Trophoblast cell (in vitro differentiated cells and primary cell): ENCODE measurements around the gene DUSP14.

Experiments used
- DNase-seq, 2 donors: peaks; one replicate each; pipeline ENCODE4 v3.0.0-alpha.2; 2016
- H2AFZ ChIP-seq: 2 replicates; pipeline ENCODE4 v1.6.1; 2013; ENCODE audit warnings: low read length, moderate library complexity, mild to moderate bottlenecking; ENCODE audit not compliant: insufficient read depth, poor library complexity
- H2AK5ac ChIP-seq: 2 replicates; pipeline ENCODE4 v1.6.1; 2013; ENCODE audit warnings: mild to moderate bottlenecking, low read length
- H2BK120ac ChIP-seq: 2 replicates; pipeline ENCODE4 v1.6.1; 2013; ENCODE audit warnings: low read length, mild to moderate bottlenecking, moderate library complexity; ENCODE audit not compliant: insufficient read depth, poor library complexity
- H2BK12ac ChIP-seq: 2 replicates; pipeline ENCODE4 v1.6.1; 2013; ENCODE audit warnings: mild to moderate bottlenecking, low read length, moderate library complexity
- H2BK5ac ChIP-seq: 2 replicates; pipeline ENCODE4 v1.6.1; 2013; ENCODE audit warnings: low read length, low read depth, moderate library complexity, mild to moderate bottlenecking; ENCODE audit not compliant: poor library complexity
- H3K14ac ChIP-seq: 2 replicates; pipeline ENCODE4 v1.6.1; 2013; ENCODE audit warnings: mild to moderate bottlenecking, low read length
- H3K18ac ChIP-seq: 2 replicates; pipeline ENCODE4 v1.6.1; 2013; ENCODE audit warnings: mild to moderate bottlenecking, low read length
- H3K23ac ChIP-seq: 2 replicates; pipeline ENCODE4 v1.6.1; 2013; ENCODE audit warnings: low read length
- H3K27ac ChIP-seq: 2 replicates; pipeline ENCODE4 v1.5.1; 2013; ENCODE audit warnings: low read depth, mild to moderate bottlenecking, inconsistent platforms, low read length, moderate library complexity
- H3K27me3 ChIP-seq: 2 replicates; pipeline ENCODE4 v1.6.1; 2013; ENCODE audit warnings: inconsistent platforms, mild to moderate bottlenecking, low read length, moderate library complexity; ENCODE audit not compliant: insufficient read depth
- H3K36me3 ChIP-seq, 2 experiments: 1 replicate in 1 of 2; 2 replicates in 1 of 2; pipeline ENCODE4 v1.6.1; 2013; ENCODE audit warnings: low read length in 2 of 2, mild to moderate bottlenecking in 2 of 2, moderate library complexity in 1 of 2; ENCODE audit not compliant: insufficient read depth in 2 of 2, control insufficient read depth in 1 of 2
- H3K4ac ChIP-seq: 2 replicates; pipeline ENCODE4 v1.6.1; 2013; ENCODE audit warnings: low read depth, mild to moderate bottlenecking, low read length, moderate library complexity
- H3K4me1 ChIP-seq, 2 experiments: 1 replicate in 1 of 2; 2 replicates in 1 of 2; pipeline ENCODE4 v1.6.1; 2013; ENCODE audit warnings: low read length in 2 of 2, mild to moderate bottlenecking in 2 of 2, moderate library complexity in 1 of 2; ENCODE audit not compliant: insufficient read depth in 2 of 2, control insufficient read depth in 1 of 2
- H3K4me2 ChIP-seq: 2 replicates; pipeline ENCODE4 v1.6.1; 2013; ENCODE audit warnings: inconsistent platforms, mild to moderate bottlenecking, low read length, moderate library complexity
- H3K4me3 ChIP-seq: 2 replicates; pipeline ENCODE4 v1.5.1; 2013; ENCODE audit warnings: mild to moderate bottlenecking, low read depth, low read length, inconsistent platforms
- H3K79me1 ChIP-seq: one replicate; pipeline ENCODE4 v1.6.1; 2013; ENCODE audit warnings: low read length
- H3K79me2 ChIP-seq: 2 replicates; pipeline ENCODE4 v1.6.1; 2013; ENCODE audit warnings: low read length, mild to moderate bottlenecking; ENCODE audit not compliant: control insufficient read depth, insufficient read depth, poor library complexity
- H3K9ac ChIP-seq: 2 replicates; pipeline ENCODE4 v1.6.1; 2013; ENCODE audit warnings: mild to moderate bottlenecking, low read length
- H3K9me3 ChIP-seq: 2 replicates; pipeline ENCODE4 v1.6.1; 2013; ENCODE audit warnings: low read depth, mild to moderate bottlenecking, control low read depth, inconsistent platforms, low read length; ENCODE audit not compliant: insufficient read depth
- H4K12ac ChIP-seq: 2 replicates; pipeline ENCODE4 v1.6.1; 2013; ENCODE audit warnings: low read depth, mild to moderate bottlenecking, low read length, moderate library complexity
- H4K8ac ChIP-seq: 2 replicates; pipeline ENCODE4 v1.6.1; 2013; ENCODE audit warnings: low read depth, mild to moderate bottlenecking, low read length, moderate library complexity
- H4K91ac ChIP-seq: one replicate; pipeline ENCODE4 v1.6.1; 2013; ENCODE audit warnings: low read depth, mild to moderate bottlenecking, low read length, moderate library complexity
- WGBS: extraction: QIAGEN DNeasy Blood & Tissue Kit; methylation state at CpG from one replicate; pipeline ENCODE4 v1.1.7; 2013; ENCODE audit warnings: missing lambda C conversion rate; ENCODE audit not compliant: insufficient read length, insufficient coverage; ENCODE audit errors: extremely low coverage; 5-methylcytosine and 5-hydroxymethylcytosine counted together

Gene DUSP14

DNA sequence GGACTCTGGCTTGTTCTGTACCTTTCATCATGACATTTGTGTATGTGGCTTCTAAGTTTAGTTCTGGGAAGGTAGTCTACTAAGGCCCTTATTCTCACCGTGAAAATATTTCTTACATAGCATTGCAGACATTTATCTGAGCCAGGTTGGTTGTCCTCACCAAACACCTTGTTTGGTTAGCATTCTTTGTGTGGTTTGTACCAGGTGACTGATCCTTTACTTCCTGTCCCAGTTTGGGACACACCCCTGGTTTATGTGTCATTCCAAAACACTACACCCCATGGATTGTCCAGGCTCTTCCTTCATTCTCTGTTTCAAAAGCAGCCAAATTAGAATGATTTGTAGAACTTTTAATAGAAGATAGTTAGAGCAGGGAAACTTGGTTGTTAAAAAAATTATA is 23.2 kb upstream of the DUSP14 start:
- Histone ChIP-seq H4K8ac (no peak overlapping the region), H3K9ac (no peak overlapping the region), H2BK5ac (no peak overlapping the region), H3K9me3 (no peaks in the 10 kb centered on the region), H2AK5ac (no peak overlapping the region), H3K23ac (no peak overlapping the region), H3K27me3 (no peaks in the 10 kb centered on the region), H3K4me1 (no peaks in the 10 kb centered on the region), H3K14ac (no peak overlapping the region), H3K79me1 (no peaks in the 10 kb centered on the region), H2BK12ac (no peak overlapping the region), H3K4ac (no peak overlapping the region), H3K4me3 (no peak overlapping the region), H4K91ac (no peak overlapping the region), H3K18ac (no peak overlapping the region), H3K27ac (no peak overlapping the region), H3K36me3 (peaks cover 6 to 15% of the 10 kb centered on the region in 2 experiments), H4K12ac (no peak overlapping the region), H3K79me2 (no peaks in the 10 kb centered on the region), H3K4me2 (no peak overlapping the region), H2BK120ac (no peak overlapping the region), H2AFZ (no peak overlapping the region)
- WGBS = no CpG with 5 or more reads among the region's 1 CpG
- DNase-seq = peak; percentile 46 to 79

- H2AK5ac ChIP-seq = no peak overlapping the region
- H3K27me3 ChIP-seq = no peaks in the 10 kb centered on the region
- no peak overlapping the region for H4K91ac ChIP-seq
- H3K4me3 ChIP-seq = no peak overlapping the region
- H2AFZ ChIP-seq = no peak overlapping the region
- no peak overlapping the region for H3K18ac ChIP-seq
- no peak overlapping the region for H2BK5ac ChIP-seq
- H4K8ac ChIP-seq = no peak overlapping the region
- no peak overlapping the region for H3K4me2 ChIP-seq
- WGBS = no CpG with 5 or more reads among the region's 7 CpGs
- no peak overlapping the region for H3K27ac ChIP-seq
- no peak overlapping the region for H2BK12ac ChIP-seq
- peaks cover 0 to 2% of the 10 kb centered on the region in 2 experiments for H3K4me1 ChIP-seq
- no peak overlapping the region for H3K14ac ChIP-seq
- H3K79me1 ChIP-seq = no peaks in the 10 kb centered on the region
- H3K9ac ChIP-seq = no peak overlapping the region
- H3K4ac ChIP-seq = no peak overlapping the region
- peaks cover 7 to 25% of the 10 kb centered on the region in 2 experiments for H3K36me3 ChIP-seq
- no peaks in the 10 kb centered on the region for H3K79me2 ChIP-seq
- H3K9me3 ChIP-seq = no peaks in the 10 kb centered on the region
- no peak for DNase-seq
- no peak overlapping the region for H2BK120ac ChIP-seq
- H3K23ac ChIP-seq = no peak overlapping the region
- H4K12ac ChIP-seq = no peak overlapping the region
Observed at GRCh38 chr17:37470181-37470580, 19.5 kb upstream of the DUSP14 start.

GRCh38 chr17:37475731-37476420 is 13.8 kb upstream of the DUSP14 start:
- H4K12ac ChIP-seq = no peak overlapping the region
- peak overlapping the region; percentile 75 for H2BK5ac ChIP-seq
- no peaks in the 10 kb centered on the region for H3K27me3 ChIP-seq
- H3K27ac ChIP-seq = peak overlapping the region; percentile 70
- H2BK120ac ChIP-seq = peak overlapping the region; percentile 46
- no peaks in the 10 kb centered on the region for H3K79me2 ChIP-seq
- H3K4me3 ChIP-seq = no peak overlapping the region
- H3K18ac ChIP-seq = no peak overlapping the region
- H3K4me2 ChIP-seq = no peak overlapping the region
- H2AFZ ChIP-seq = no peak overlapping the region
- peak overlapping the region; percentile 66 for H4K91ac ChIP-seq
- H3K36me3 ChIP-seq = peaks cover 2 to 19% of the 10 kb centered on the region in 2 experiments
- peak overlapping the region; percentile 66 for H3K14ac ChIP-seq
- H3K79me1 ChIP-seq = peaks cover 7% of the 10 kb centered on the region
- H3K23ac ChIP-seq = no peak overlapping the region
- DNase-seq = peak in 1 of 2 donors; percentile 74
- H2BK12ac ChIP-seq = peak overlapping the region; percentile 46
- H2AK5ac ChIP-seq = no peak overlapping the region
- H3K9ac ChIP-seq = no peak overlapping the region
- no peaks in the 10 kb centered on the region for H3K9me3 ChIP-seq
- no peak overlapping the region for H4K8ac ChIP-seq
- H3K4ac ChIP-seq = no peak overlapping the region
- H3K4me1 ChIP-seq = peaks cover 8 to 10% of the 10 kb centered on the region in 2 experiments
- no CpG with 5 or more reads among the region's 1 CpG for WGBS

GRCh38 chr17:37476431-37477120 is 13.1 kb upstream of the DUSP14 start:
- peaks cover 7% of the 10 kb centered on the region for H3K79me1 ChIP-seq
- H3K79me2 ChIP-seq = no peaks in the 10 kb centered on the region
- no peak overlapping the region for H3K4ac ChIP-seq
- no peak overlapping the region for H3K18ac ChIP-seq
- no peak overlapping the region for H3K4me2 ChIP-seq
- no peak overlapping the region for H2AK5ac ChIP-seq
- whole genome bisulfite sequencing = no CpG with 5 or more reads among the region's 4 CpGs
- peaks cover 8 to 15% of the 10 kb centered on the region in 2 experiments for H3K4me1 ChIP-seq
- no peak overlapping the region for H2AFZ ChIP-seq
- H4K8ac ChIP-seq = no peak overlapping the region
- H2BK12ac ChIP-seq = peak overlapping the region; percentile 46
- peak; percentile 74 to 87 for DNase-seq
- no peak overlapping the region for H4K12ac ChIP-seq
- H4K91ac ChIP-seq = peak overlapping the region; percentile 66
- H3K14ac ChIP-seq = peak overlapping the region; percentile 66
- H3K9ac ChIP-seq = no peak overlapping the region
- no peak overlapping the region for H3K23ac ChIP-seq
- peak overlapping the region; percentile 70 for H3K27ac ChIP-seq
- no peaks in the 10 kb centered on the region for H3K27me3 ChIP-seq
- H2BK5ac ChIP-seq = peak overlapping the region; percentile 75
- peaks cover 2 to 17% of the 10 kb centered on the region in 2 experiments for H3K36me3 ChIP-seq
- H3K9me3 ChIP-seq = no peaks in the 10 kb centered on the region
- H2BK120ac ChIP-seq = peak overlapping the region; percentile 46
- no peak overlapping the region for H3K4me3 ChIP-seq
